ENCODE results near the gene CRY1.

Gene CRY1

GRCh38 chr12:106978035-106978800, 115.1 kb downstream of the CRY1 start:
- Histone ChIP-seq H3K4me3 (replicated peaks; ENCODE audit: low read depth, low read length) (no peak overlapping the region), H3K36me3 (ENCODE audit: control insufficient read depth, insufficient read depth, low read length) (no peaks in the 10 kb centered on the region; the same call in 1 of the 2 replicates), H3K27me3 (replicated peaks; ENCODE audit: control insufficient read depth, insufficient read depth, low read length) (no peaks in the 10 kb centered on the region)
- DNase-seq (ENCODE audit: extremely low read depth, insufficient read length): no peak
- TF ChIP-seq CTCF (IDR thresholded peaks at IDR 0.05; ENCODE audit: insufficient read depth, low read length, poor library complexity, severe bottlenecking): no peak

GRCh38 chr12:106976668-106977067, 116.7 kb downstream of the CRY1 start:
- no peak for DNase-seq (ENCODE audit: extremely low read depth, insufficient read length)
- TF ChIP-seq CTCF (IDR thresholded peaks at IDR 0.05; ENCODE audit: insufficient read depth, low read length, poor library complexity, severe bottlenecking): no peak
- no peaks in the 10 kb centered on the region for H3K27me3 ChIP-seq (replicated peaks; ENCODE audit: control insufficient read depth, insufficient read depth, low read length)
- no peaks in the 10 kb centered on the region; the same call in 1 of the 2 replicates for H3K36me3 ChIP-seq (ENCODE audit: control insufficient read depth, insufficient read depth, low read length)
- H3K4me3 ChIP-seq (replicated peaks; ENCODE audit: low read depth, low read length): no peak overlapping the region

GRCh38 chr12:106975993-106976658, 117.2 kb downstream of the CRY1 start:
- no peak for DNase-seq (ENCODE audit: extremely low read depth, insufficient read length)
- no peak overlapping the region for H3K4me3 ChIP-seq (replicated peaks; ENCODE audit: low read depth, low read length)
- H3K27me3 ChIP-seq (replicated peaks; ENCODE audit: control insufficient read depth, insufficient read depth, low read length): no peaks in the 10 kb centered on the region
- TF ChIP-seq CTCF (IDR thresholded peaks at IDR 0.05; ENCODE audit: insufficient read depth, low read length, poor library complexity, severe bottlenecking): no peak
- H3K36me3 ChIP-seq (ENCODE audit: control insufficient read depth, insufficient read depth, low read length): peaks cover 2% of the 10 kb centered on the region

GRCh38 chr12:106975098-106975497, 118.3 kb downstream of the CRY1 start:
- no peaks in the 10 kb centered on the region for H3K27me3 ChIP-seq (replicated peaks; ENCODE audit: control insufficient read depth, insufficient read depth, low read length)
- H3K4me3 ChIP-seq (replicated peaks; ENCODE audit: low read depth, low read length): no peak overlapping the region
- DNase-seq (ENCODE audit: extremely low read depth, insufficient read length): no peak
- TF ChIP-seq CTCF (IDR thresholded peaks at IDR 0.05; ENCODE audit: insufficient read depth, low read length, poor library complexity, severe bottlenecking): no peak
- peaks cover 4% of the 10 kb centered on the region for H3K36me3 ChIP-seq (ENCODE audit: control insufficient read depth, insufficient read depth, low read length)

- no peaks in the 10 kb centered on the region for H3K27me3 ChIP-seq (replicated peaks; ENCODE audit: control insufficient read depth, insufficient read depth, low read length)
- no peak overlapping the region for H3K4me3 ChIP-seq (replicated peaks; ENCODE audit: low read depth, low read length)
- no peak for DNase-seq (ENCODE audit: extremely low read depth, insufficient read length)
- TF ChIP-seq CTCF (IDR thresholded peaks at IDR 0.05; ENCODE audit: insufficient read depth, low read length, poor library complexity, severe bottlenecking): no peak
- H3K36me3 ChIP-seq (ENCODE audit: control insufficient read depth, insufficient read depth, low read length): peaks cover 4% of the 10 kb centered on the region
Measured at GRCh38 chr12:106974511-106974910, 118.8 kb downstream of the CRY1 start.
